HG03521 (cell line): ENCODE measurements around the gene PTPN23.
A peak's percentile ranks its signal among the peaks of the same experiment; 100 is the strongest.
"Not testable (repeated sequence)": the region's sequence is repeated elsewhere in the genome, so short reads cannot be mapped to it uniquely, and the experiment has no call there.

Source experiments
- ATAC-seq: cut with Tn5 transposase; IDR thresholded peaks from one replicate; pipeline ENCODE4 v1.9.1; 2021; ENCODE audit warnings: mild to moderate bottlenecking, moderate library complexity; ENCODE audit not compliant: unreplicated experiment

PTPN23 gene, protein sequence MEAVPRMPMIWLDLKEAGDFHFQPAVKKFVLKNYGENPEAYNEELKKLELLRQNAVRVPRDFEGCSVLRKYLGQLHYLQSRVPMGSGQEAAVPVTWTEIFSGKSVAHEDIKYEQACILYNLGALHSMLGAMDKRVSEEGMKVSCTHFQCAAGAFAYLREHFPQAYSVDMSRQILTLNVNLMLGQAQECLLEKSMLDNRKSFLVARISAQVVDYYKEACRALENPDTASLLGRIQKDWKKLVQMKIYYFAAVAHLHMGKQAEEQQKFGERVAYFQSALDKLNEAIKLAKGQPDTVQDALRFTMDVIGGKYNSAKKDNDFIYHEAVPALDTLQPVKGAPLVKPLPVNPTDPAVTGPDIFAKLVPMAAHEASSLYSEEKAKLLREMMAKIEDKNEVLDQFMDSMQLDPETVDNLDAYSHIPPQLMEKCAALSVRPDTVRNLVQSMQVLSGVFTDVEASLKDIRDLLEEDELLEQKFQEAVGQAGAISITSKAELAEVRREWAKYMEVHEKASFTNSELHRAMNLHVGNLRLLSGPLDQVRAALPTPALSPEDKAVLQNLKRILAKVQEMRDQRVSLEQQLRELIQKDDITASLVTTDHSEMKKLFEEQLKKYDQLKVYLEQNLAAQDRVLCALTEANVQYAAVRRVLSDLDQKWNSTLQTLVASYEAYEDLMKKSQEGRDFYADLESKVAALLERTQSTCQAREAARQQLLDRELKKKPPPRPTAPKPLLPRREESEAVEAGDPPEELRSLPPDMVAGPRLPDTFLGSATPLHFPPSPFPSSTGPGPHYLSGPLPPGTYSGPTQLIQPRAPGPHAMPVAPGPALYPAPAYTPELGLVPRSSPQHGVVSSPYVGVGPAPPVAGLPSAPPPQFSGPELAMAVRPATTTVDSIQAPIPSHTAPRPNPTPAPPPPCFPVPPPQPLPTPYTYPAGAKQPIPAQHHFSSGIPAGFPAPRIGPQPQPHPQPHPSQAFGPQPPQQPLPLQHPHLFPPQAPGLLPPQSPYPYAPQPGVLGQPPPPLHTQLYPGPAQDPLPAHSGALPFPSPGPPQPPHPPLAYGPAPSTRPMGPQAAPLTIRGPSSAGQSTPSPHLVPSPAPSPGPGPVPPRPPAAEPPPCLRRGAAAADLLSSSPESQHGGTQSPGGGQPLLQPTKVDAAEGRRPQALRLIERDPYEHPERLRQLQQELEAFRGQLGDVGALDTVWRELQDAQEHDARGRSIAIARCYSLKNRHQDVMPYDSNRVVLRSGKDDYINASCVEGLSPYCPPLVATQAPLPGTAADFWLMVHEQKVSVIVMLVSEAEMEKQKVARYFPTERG (N-terminal part only)

DNA sequence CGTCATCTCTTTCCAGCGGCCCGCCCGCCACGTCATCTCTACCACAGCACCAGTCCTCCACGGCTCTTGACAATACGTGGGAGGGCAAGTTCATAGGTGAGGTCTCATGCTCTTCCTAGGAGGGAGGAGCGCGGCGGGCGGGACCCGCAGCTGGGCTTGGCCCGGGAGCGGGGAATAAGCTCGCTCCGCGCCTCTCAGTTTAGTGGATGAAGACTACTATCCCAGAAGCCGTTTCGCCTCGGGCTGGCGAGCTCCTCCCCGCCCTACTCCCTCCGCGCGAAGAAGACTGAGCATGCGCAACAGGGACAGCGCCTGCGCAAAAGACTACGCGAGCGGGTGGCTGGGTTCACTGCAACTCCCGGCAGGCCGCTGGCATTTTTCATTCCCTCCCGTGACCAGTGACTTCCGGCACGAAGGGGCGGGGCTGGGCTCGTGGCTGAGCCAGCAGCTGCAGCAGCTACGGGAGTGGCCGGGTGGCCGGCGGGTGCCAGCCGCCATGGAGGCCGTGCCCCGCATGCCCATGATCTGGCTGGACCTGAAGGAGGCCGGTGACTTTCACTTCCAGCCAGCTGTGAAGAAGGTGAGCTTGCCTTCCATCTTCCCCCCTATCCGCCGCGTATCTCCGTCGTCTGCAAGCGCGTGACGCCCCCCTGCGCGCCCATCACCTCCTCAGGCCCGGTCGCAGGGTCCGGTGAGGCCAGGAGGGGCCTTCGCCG lies at the start of gene PTPN23:
PTPN23 (plus strand) TSS at position 421 of the 716 bp plus-strand sequence; CDS start at position 497, 76 bp downstream.
- peak; percentile 76 for ATAC-seq

DNA sequence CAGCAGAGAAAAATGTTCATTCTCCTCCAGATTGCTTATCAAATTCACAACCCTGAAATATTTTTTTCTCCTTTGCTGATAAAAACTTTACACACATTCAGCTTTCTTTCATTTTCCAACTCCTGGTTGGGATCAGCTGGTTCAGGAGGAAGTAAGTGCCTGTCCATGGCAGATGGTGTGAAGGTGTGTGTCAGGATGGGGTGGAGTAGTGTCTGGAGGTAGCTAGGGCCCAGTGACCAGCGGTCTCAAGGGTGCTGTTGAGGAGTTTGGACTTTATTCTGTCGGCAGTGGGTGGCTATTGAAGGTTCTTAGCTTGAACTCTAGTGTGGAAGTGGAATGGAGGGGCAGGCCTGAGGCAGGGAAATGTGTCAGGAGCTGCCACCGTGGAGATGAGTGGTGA lies 46.9 kb upstream of the PTPN23 start:
- ATAC-seq = no peak

DNA sequence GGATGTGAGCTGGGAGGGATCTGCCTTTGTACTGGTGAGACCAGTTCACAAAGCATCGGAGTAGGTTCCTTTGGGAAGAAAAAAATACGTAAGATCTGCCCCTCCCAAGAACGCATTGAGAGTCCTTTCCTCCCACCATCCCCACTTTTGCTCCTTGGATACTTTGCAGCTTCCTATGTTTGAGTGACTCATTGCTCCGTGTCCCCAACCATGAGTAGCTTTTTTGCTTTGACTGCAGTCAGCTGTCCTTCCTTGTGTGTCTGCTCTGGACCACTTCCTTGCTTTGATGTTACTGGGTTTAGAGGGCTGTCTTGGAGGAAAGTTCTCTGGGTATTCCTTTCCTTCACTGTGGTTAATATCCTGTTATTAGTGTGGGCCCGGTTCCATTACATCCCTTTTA lies 43.2 kb upstream of the PTPN23 start:
- ATAC-seq = no peak

DNA sequence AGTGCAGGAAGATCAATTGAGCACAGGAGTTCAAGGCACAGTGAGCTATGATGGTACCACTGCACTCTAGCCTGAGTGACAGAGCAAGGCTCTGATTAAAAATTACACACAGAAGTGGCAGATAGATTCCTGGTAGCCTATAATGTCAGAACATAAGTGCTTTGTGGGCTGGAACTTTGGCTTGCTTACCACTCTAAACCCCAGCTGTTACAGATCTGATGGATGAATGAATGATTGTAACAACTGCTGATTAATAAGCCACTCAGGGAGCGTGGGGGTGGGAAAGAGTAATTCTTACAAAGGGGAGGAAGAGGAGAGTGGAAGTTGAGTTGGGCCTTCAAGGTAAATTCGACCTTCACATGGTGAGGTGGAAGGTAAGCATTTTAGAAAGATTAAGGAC lies 40.9 kb upstream of the PTPN23 start:
- no peak for ATAC-seq

DNA sequence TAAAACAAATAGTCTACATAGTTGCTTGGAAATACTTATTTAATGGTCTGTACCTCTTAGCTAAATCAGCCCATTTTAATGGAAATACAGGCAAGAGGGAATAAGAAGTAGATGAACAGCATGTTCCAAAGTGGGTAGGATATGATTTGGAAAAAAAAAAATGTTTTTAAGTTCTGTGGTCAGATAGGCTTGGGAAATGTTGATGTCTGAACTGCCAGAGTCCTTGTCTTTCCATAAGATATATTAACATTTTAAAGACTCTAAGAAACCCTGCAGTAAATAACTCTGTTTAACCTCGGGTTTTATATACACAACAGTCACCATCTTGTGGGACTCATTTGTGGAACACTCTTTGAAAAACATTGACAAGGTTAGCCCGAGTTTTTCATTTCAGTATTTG lies 40.0 kb upstream of the PTPN23 start:
- no peak for ATAC-seq

DNA sequence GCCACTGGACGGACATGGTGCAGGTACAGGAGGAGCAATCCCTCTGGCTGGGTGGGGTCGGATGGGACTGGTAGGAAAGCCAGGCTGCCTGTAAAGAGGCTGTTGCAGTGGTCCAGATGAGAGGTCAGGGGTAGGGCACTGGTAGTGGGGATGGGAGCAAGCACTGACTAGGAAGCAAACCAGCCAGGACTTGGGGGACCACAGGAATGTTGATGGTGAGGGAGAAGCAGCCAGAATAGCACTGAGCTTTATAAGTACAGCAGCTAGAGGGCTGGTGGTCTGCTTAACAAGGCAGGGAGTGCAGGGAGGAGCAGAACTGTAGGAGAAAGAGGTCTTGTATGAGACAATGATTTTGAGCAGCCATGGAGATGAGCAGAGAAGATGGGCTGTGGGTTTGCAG lies 38.7 kb upstream of the PTPN23 start:
- ATAC-seq = no peak

DNA sequence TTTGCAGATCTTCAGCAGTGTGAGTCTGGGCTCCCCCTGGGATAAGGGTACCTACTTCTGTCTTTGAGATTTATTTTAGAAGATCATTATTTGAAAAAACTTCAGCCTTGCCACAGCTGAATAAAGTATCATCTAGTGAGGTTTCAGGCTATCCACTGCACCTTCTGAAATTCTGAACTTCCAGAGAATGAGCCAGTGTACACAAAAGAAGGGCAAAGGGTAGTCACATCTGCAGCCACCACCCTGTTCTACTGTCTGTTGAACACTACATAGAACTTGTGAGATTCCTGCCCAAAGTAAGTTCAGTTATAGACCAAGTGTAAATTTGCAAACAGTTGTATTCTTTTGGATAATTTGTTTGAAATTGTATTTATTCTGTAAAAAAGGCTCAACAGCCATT lies 38.0 kb upstream of the PTPN23 start:
- ATAC-seq = no peak

DNA sequence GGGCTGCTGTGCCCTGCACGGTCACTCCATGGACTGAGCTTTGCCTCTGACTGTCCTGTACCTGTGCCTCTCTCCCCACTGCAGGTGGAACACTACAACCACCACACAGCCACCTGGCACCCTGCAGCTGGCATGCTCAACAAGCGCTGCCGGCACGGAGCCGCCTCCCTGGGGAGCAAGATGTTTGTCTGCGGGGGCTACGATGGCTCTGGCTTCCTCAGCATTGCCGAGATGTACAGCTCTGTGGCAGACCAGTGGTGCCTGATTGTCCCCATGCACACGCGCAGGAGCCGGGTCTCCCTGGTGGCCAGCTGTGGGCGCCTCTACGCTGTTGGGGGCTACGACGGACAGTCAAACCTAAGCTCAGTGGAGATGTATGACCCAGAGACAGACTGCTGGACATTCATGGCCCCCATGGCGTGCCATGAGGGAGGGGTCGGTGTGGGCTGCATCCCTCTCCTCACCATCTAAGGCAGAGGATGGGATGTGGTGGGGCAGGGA lies 37.3 kb upstream of the PTPN23 start:
- ATAC-seq = no peak

DNA sequence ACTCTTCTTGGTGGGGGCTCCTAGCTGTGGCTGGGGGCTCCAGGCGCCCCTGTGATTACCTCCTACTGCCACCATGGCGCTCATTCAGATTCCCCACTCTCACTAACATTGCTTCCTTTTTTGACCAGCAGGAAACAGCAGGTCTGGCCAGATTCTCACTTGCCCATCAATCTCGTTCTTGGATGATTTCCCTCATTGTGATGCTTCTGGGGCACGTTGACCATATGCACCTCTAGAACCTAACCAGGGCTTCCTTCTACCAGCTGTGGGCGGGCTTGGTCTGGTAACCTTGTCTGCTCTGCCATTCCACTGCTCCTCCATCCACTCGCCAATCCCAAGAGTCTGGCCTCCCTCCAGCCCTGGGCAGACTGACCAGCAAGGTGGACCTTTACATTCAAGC lies 35.9 kb upstream of the PTPN23 start:
- no peak for ATAC-seq

DNA sequence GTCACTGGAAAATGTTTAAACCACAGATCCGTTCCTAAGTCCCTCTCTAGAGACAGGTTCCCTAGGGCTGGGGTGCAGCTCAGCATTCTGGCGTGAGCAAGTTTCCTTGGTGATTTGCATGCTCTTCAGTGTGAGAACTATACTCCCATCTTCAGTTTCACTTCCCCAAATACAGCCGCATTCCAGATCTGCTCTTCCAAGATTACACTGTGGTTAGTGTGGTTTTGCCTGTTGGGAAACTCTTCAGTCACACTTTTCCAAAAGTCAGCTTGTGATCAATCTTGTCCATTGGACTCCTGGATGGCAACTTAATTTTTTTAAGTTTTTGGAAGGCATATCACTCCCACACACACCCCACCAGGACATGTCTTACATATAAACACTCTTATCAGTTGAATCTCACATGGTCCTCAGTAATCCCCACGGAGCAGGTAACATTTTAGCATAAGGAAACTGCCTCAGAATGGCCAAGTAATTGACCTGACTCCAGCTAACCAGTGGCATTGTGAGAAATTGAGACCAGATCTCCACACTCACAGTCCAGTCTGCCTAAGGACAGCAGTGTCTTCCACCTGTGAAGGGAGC lies 33.5 kb upstream of the PTPN23 start:
- no peak for ATAC-seq

DNA sequence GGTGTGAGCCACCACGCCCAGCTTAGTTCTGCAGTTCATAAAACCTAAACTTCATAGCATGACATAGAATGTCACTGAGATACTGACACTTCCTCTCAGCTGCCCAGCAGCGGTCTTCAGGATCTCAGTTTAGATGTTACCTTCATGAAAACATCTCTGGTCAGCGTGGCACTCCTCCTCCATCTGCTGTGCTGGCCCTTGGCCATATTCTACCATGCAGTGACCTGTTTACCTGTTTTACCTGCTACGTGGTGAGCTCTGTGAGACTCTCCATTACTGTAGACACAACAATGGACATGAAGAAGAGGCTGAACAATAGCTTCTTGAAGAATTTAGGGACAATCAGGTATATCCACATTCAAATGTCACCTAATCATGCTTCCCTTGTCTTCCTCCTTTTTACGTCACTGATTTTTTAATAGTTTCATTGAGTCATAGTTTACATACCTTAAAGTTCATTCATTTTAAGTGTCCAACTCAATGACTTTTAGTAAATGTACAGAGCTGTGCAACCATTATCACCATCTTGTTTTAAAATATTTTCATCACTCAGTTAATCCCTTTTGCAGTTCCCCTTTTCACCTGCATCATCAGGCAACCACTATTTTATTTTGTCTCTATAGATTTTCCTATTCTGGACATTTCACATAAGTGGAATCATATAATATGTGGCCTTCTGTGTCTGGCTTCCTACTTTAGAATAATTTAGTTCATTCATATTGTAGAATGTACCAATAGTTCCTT lies 32.2 kb upstream of the PTPN23 start:
- no peak for ATAC-seq

DNA sequence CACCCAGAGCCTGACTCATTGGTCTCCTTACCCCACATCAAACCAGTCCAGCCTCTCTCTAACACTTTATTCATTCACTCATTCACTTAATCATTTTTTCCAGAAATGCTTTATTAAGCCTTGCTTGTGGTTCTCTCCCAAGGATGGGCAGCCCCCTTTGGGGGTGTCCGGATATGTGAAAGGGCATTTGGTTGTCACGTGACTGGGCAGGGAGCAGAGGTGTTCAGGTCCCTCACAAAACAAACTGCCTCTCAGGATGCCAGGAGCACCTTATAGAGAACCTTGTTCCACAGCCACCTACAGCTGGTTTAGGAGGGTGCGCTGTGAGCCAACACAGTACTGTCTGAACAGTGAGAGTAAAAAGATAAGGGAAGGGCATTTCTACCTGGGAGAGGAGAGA lies 25.8 kb upstream of the PTPN23 start:
- ATAC-seq = no peak

DNA sequence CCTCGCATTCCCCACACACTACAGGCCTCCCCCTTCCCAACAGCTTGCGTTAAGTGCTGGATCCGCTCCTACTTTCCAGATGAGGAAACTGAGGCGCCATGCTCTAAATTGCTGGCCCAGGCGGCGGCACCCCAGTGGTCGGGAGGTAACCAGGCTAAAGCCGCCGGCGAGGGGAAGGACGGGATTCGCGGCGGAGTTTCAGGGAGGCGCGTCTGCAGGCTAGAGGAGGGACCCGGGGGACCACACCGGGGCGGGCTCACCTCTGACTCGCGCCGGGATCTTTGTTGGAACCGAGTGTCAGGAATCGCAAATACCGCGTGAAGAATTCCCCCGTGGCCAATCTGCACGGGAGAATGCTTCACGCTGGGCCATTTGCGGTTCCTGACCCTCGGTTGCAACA lies 24.6 kb upstream of the PTPN23 start:
- no peak for ATAC-seq

DNA sequence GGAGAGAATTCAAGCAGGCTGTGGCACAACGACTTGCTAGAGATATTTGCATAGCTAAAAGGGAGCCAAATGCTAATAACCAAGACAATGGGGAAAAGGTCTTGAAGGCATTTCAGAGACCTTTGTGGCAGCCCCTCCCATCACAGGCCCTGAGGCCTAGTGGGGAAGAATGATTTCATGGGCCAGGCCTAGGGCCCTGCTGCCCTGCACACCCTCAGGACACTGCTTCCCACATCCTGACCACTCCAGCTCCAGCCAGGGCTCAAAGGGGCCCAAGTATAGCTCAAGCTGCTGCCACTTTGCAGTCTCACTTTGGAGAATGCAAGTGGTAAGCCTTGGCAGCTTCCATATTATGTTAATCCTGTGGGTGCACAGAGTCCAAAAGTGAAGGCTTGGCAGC lies 21.5 kb upstream of the PTPN23 start:
- no peak for ATAC-seq

DNA sequence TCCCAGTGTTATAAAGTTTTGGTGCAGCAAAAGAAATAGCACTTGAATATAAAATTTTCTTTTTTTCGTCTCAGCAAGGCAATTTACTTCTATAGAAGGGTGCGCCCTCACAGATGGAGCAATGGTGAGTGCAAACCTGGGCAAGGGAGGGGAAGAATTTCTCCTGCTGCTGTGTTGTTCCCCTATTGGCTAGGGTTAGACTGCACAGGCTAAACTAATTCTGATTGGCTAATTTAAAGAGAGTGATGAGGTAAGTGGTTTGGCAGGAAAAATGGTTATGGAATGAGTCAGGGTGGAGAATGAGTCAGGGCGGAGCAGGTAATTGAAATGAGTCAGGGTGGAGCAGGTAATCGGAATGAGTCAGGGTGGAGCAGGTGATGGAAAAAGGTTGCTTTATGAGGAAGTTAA lies 20.7 kb upstream of the PTPN23 start:
- ATAC-seq = not testable (repeated sequence)

DNA sequence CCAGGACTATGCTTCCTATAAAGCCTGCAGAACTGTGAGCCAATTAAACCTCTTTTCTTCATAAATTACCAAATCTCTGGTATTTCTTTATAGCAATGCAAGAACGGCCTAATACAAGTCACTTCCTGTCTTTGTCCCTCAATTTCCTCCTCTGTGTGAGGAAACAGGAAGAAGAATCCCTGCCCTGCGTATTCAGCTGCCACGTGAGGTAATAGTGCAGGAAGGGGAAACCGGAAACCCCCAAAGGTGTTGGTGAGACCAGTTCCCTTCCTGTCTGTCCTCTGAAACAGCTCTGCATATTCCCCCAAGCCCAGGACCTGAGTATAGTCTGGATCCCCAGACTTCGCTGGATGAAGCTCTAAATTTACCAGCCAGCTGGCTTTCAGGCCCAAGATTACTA lies 18.1 kb upstream of the PTPN23 start:
- ATAC-seq = no peak

DNA sequence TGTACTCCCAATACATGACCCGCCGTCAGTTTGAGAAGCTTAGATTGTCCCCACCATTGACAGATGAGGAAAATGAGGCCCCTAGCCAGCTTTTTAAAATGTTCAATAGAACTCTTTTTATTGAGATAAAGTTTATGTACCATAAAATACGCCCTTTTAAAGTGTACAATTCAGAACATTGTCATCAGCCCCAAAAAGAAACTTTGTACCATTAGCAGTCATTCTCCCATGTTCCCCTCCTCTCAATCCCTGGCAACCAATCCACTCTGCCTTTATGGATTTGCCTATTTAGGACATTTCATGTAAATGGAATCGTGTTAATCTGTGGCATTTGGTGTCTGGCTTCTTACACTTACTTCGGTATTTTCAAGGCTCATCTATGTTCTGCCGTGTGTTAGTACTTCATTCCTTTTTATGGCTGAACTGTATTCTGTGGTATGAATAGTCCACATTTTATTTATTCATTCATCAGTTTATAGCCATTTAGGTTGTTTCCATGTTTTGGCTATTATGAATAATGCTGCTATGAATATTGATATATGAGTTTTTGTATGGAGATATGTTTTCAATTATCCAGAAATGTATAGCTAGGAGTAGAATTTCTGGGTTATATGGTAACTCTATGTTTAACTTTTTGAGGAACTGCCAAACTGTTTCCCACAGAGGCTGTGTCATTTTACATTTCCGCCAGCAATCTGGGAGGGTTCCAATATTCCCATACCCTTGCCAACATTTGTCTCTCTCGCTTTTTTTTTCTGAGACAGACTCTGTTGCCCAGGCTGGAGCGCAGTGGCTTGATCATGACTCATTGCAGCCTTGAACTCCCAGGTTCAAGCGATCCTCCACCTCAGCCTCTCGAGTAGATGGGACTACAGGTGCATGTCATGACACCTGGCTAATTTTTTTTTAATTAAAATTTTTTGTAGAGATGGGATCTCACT lies 15.3 kb upstream of the PTPN23 start:
- no peak for ATAC-seq

DNA sequence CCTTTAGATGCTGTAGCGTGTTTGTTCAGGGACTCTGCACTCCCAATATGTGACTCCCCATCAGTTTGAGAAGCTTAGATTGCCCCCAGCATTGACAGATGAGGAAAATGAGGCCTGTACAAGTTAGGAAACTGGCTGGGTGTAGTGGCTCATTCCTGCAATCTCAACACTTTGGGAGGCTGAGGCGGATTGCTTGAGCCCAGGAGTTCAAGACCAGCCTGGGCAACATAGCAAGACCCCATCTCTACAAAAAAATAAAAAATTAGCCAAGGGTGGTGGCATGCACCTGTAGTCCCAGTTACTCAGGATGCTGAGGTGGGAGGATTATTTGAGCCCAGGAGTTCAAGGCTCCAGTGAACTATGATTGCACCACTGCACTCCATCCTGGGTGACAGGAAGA lies 14.0 kb upstream of the PTPN23 start:
- no peak for ATAC-seq
